Activated T-helper 2 cell treated with anti-CD3 and anti-CD28 coated beads, Interferon-gamma antibody, Interleukin-2, Interleukin-4, amounts not matched to agents 10 μg/mL and 5 μg/mL and 100 μg/mL, durations not matched to agents 14 hours and 24 hours and 36 hours (primary cell): ENCODE results near the gene NSA2. TPM values are rescaled to one million over a fixed set of nuclear protein-coding genes. Genes with fewer than 3 reads are reported as not detected.

Experiments used
- total RNA-seq: library from RNA; stranded (reverse); gene quantifications from 2 replicates; pipeline ENCODE4 v1.2.3, GENCODE V29; 2022

NSA2 gene
- total RNA-seq, 1 donor from 2014 or later: 91.4 TPM

Other genes starting within 250 kb of the NSA2 start
- gene ENC1, start 126.5 kb upstream of the NSA2 start, total RNA-seq: 0.87 and 1.2 TPM in 2 replicates
- gene HEXB, start 82.0 kb upstream of the NSA2 start, total RNA-seq: 56.6 and 59.0 TPM in 2 replicates
- gene GFM2, start 132 bp upstream of the NSA2 start, total RNA-seq: 32.9 and 34.6 TPM in 2 replicates
- 1.9 and 2.1 TPM in 2 replicates for gene FAM169A, start 99.1 kb downstream of the NSA2 start, total RNA-seq